GM12865 (cell line): ENCODE data around the gene STAT5B.

Experiments used
- DNase-seq: peaks from one replicate; pipeline ENCODE4 v3.0.0; 2010; ENCODE audit warnings: low read depth
- H3K4me3 ChIP-seq: 2 replicates; pipeline ENCODE4 v1.5.1; 2011; ENCODE audit warnings: mild to moderate bottlenecking, low read depth, low read length, control low read depth
- TF ChIP-seq, protein P1 (sequence below): IDR thresholded peaks from 2 replicates; pipeline ENCODE4 v1.5.1; 2011; ENCODE audit warnings: low read length, control low read depth, low read depth, inconsistent platforms; ENCODE audit not compliant: insufficient read depth; ENCODE audit errors: missing control alignments

STAT5B gene

DNA sequence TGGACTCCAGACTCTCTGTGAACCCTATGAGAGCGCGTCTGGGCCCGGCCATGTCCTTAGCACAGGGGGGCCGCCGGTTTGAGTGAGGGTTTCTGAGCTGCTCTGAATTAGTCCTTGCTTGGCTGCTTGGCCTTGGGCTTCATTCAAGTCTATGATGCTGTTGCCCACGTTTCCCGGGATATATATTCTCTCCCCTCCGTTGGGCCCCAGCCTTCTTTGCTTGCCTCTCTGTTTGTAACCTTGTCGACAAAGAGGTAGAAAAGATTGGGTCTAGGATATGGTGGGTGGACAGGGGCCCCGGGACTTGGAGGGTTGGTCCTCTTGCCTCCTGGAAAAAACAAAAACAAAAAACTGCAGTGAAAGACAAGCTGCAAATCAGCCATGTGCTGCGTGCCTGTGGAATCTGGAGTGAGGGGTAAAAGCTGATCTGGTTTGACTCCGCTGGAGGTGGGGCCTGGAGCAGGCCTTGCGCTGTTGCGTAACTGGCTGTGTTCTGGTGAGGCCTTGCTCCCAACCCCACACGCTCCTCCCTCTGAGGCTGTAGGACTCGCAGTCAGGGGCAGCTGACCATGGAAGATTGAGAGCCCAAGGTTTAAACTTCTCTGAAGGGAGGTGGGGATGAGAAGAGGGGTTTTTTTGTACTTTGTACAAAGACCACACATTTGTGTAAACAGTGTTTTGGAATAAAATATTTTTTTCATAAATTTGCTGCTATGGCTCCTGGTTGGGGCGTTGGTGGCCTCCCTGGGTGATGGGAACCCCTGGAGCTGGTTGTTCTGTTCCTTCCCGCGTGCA, 35.2 kb upstream of the STAT5B start:
- TF ChIP-seq, protein P1, sequence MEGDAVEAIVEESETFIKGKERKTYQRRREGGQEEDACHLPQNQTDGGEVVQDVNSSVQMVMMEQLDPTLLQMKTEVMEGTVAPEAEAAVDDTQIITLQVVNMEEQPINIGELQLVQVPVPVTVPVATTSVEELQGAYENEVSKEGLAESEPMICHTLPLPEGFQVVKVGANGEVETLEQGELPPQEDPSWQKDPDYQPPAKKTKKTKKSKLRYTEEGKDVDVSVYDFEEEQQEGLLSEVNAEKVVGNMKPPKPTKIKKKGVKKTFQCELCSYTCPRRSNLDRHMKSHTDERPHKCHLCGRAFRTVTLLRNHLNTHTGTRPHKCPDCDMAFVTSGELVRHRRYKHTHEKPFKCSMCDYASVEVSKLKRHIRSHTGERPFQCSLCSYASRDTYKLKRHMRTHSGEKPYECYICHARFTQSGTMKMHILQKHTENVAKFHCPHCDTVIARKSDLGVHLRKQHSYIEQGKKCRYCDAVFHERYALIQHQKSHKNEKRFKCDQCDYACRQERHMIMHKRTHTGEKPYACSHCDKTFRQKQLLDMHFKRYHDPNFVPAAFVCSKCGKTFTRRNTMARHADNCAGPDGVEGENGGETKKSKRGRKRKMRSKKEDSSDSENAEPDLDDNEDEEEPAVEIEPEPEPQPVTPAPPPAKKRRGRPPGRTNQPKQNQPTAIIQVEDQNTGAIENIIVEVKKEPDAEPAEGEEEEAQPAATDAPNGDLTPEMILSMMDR: no peak
- DNase-seq: no peak
- no peak overlapping the region for H3K4me3 ChIP-seq

- TF ChIP-seq, protein P1: no peak
- no peak overlapping the region for H3K4me3 ChIP-seq
- no peak for DNase-seq
Observed at GRCh38 chr17:42310787-42311215, 34.6 kb upstream of the STAT5B start.

DNA sequence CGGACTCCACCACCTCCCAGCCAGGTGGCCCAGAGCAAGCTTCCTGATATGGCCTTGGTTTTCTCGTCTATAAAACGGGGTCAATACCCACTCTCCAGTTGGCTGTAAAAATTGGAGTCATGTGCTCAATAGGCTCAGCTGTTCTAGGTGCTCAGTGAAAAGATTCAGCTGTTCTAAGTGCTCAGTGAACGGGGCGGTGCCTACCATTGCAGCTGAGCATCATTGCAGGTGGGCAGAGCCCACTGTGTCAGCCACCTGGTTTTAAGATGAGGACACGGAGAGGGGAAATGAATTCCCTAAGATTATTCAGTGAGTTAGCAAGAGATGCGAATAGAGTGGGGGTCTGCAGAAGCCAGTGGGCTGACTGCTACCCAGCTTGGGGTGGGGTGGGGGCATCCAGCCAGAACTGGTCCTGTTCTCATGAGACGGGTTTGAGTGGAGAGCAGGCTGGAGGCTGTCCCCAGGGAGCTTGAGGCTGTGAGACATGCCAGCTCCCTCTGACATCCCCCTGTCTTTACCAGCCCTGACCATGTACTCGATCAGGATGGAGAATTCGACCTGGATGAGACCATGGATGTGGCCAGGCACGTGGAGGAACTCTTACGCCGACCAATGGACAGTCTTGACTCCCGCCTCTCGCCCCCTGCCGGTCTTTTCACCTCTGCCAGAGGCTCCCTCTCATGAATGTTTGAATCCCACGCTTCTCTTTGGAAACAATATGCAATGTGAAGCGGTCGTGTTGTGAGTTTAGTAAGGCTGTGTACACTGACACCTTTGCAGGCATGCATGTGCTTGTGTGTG, 34.0 kb upstream of the STAT5B start:
- no peak for DNase-seq
- no peak overlapping the region for H3K4me3 ChIP-seq
- TF ChIP-seq, protein P1: no peak

DNA sequence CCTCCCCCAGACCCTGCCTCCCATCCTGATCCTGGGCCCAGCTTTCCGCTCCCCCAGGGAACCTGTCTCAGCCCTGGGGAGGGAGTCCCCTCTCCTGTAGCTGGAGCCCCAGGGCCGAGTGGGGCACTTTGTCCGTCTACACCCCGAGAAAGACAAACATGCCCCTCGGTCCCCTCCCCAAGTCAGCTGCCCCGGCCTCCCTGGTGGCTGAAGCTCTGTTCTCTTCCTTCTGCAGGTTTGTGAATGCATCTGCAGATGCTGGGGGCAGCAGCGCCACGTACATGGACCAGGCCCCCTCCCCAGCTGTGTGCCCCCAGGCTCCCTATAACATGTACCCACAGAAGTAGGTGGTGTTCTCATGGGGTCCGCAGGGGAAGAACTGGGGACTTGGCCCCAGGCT, 33.0 kb upstream of the STAT5B start:
- no peak for DNase-seq
- TF ChIP-seq, protein P1: no peak
- H3K4me3 ChIP-seq: no peak overlapping the region

- no peak for DNase-seq
Observed at GRCh38 chr17:42308446-42308845, 32.3 kb upstream of the STAT5B start.

DNA sequence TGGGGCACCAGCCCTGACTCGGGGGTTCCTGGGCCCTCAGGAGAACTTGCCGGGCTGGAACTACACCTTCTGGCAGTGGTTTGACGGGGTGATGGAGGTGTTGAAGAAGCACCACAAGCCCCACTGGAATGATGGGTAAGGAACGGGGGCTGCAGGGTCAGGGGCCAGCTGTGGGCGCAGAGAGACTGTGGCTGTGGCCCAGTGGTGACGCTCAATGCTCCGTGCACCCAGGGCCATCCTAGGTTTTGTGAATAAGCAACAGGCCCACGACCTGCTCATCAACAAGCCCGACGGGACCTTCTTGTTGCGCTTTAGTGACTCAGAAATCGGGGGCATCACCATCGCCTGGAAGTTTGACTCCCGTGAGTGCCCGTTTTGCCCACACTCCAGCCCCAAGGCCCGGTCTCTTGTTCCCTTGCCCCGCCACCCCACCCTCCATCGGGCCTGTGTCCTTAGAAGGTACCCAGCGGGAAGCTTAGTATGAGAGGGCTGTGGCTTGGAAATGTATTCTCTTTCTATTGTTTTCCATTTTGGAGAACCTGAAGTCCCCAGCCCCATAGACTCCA, 31.3 kb upstream of the STAT5B start:
- TF ChIP-seq, protein P1: no peak
- H3K4me3 ChIP-seq: no peak overlapping the region
- DNase-seq: no peak

More at GRCh38 chr17:42308446-42308845, 32.3 kb upstream of the STAT5B start:
- TF ChIP-seq, protein P1: no peak
- H3K4me3 ChIP-seq: no peak overlapping the region
